GM12878 (cell line): ENCODE results near the gene ATG101. TPM values are rescaled to one million over a fixed set of nuclear protein-coding genes. Genes with fewer than 3 reads are reported as not detected.
A peak's percentile ranks its signal among the peaks of the same experiment; 100 is the strongest.

Experiments
- ATAC-seq: fragments of 200-7000 bp; cut with Tn5 transposase; 3 replicates; pipeline ENCODE4 v1.9.1; 2020; ENCODE audit warnings: mild to moderate bottlenecking, moderate library complexity
- BruUV-seq: library from RNA; stranded (reverse); fragments of 400-500 nt; replicated peaks from 2 replicates; lab custom pipeline; 2021; lab: Mats Ljungman, UMichigan
- CTCF ChIA-PET: fragments of 300-600 bp; sonication (Branson Sonifier 250); formaldehyde crosslinking; extraction: SDS; loops from one replicate; lab custom pipeline; 2021; ENCODE audit warnings: inconsistent platforms; lab: Yijun Ruan, JAX
- POLR2A ChIA-PET: fragments of 350-600 bp; formaldehyde crosslinking; extraction: SDS; loops from one replicate; lab custom pipeline; 2021; ENCODE audit warnings: inconsistent platforms; lab: Charles Lee
- RAD21 ChIA-PET: fragments of 300-600 bp; sonication (Branson Sonifier 250); formaldehyde crosslinking; loops from one replicate; lab custom pipeline; 2023; ENCODE audit warnings: antibody characterized with exemption; ENCODE audit not compliant: unreplicated experiment; lab: Charles Lee
- SMC1A ChIA-PET: fragments of 300-600 bp; sonication (Branson Sonifier 250); formaldehyde crosslinking; loops from one replicate; lab custom pipeline; 2023; ENCODE audit not compliant: unreplicated experiment, uncharacterized antibody; lab: Charles Lee
- DNase-seq: peaks from one replicate; pipeline ENCODE4 v3.0.0-alpha.2; 2011; ENCODE audit warnings: low read depth, low spot score
- FAIRE-seq: peaks from 3 replicates; lab custom pipeline; 2011; peaks lifted over from hg19 to GRCh38; lab: Jason Lieb, UNC
- H2AFZ ChIP-seq: 2 replicates; pipeline ENCODE4 v1.6.0; 2011; ENCODE audit warnings: low read depth, low read length, control low read depth; ENCODE audit not compliant: control insufficient read depth
- H3K27ac ChIP-seq: 2 replicates; pipeline ENCODE4 v1.5.1; 2011; ENCODE audit warnings: control low read depth; ENCODE audit not compliant: control insufficient read depth, insufficient read depth
- H3K27me3 ChIP-seq, 2 experiments: replicated peaks in 1 of 2; 2 replicates each; pipeline versions ENCODE4 v1.6.0 to v1.6.1; 2011; ENCODE audit warnings: low read length in 1 of 2; ENCODE audit not compliant: control insufficient read depth in 2 of 2, insufficient read depth in 2 of 2
- H3K36me3 ChIP-seq, 2 experiments: 2 replicates each; pipeline ENCODE4 v1.5.1; 2011; ENCODE audit warnings: low read length in 1 of 2; ENCODE audit not compliant: control insufficient read depth in 2 of 2, insufficient read depth in 2 of 2
- H3K4me1 ChIP-seq: 2 replicates; pipeline ENCODE4 v1.6.1; 2011; ENCODE audit warnings: mild to moderate bottlenecking, low read length, moderate library complexity, mixed read lengths; ENCODE audit not compliant: control insufficient read depth, insufficient read depth
- H3K4me2 ChIP-seq: 2 replicates; pipeline ENCODE4 v1.6.0; 2011; ENCODE audit warnings: control low read depth; ENCODE audit not compliant: control insufficient read depth, insufficient read depth
- H3K4me3 ChIP-seq: fragments of 200-600 bp; sonication (generic); 2 replicates; pipeline ENCODE4 v1.5.1; 2016
- H3K79me2 ChIP-seq: 2 replicates; pipeline ENCODE4 v1.6.0; 2011; ENCODE audit warnings: low read length; ENCODE audit not compliant: control insufficient read depth, insufficient read depth
- H3K9ac ChIP-seq: 2 replicates; pipeline ENCODE4 v1.8.0; 2011; ENCODE audit warnings: low read length, control low read depth, mixed read lengths; ENCODE audit not compliant: control insufficient read depth, insufficient read depth
- H3K9me3 ChIP-seq: replicated peaks from 3 replicates; pipeline ENCODE4 v1.5.1; 2011; ENCODE audit warnings: mild to moderate bottlenecking, low read length; ENCODE audit not compliant: control insufficient read depth, insufficient read depth
- H4K20me1 ChIP-seq: 2 replicates; pipeline ENCODE4 v1.6.0; 2011; ENCODE audit not compliant: control insufficient read depth, insufficient read depth
- CBFB ChIP-seq: IDR thresholded peaks from 2 replicates; pipeline ENCODE4 v1.6.1; 2016; ENCODE audit warnings: antibody characterized with exemption, low read depth
- CTCF ChIP-seq, 3 experiments: IDR thresholded peaks in 2 of 3; conservative IDR thresholded peaks in 1 of 3; 2 replicates each; pipeline ENCODE4 v1.5.1; 2011; ENCODE audit warnings: low read depth in 3 of 3, low read length in 3 of 3, mild to moderate bottlenecking in 3 of 3, control low read depth in 2 of 3, moderate library complexity in 2 of 3, inconsistent platforms in 1 of 3, mixed read lengths in 1 of 3; ENCODE audit not compliant: control insufficient read depth in 2 of 3, insufficient read depth in 1 of 3; ENCODE audit errors: extremely low read depth in 1 of 3
- HDGF ChIP-seq: fragments of 450-650 bp; IDR thresholded peaks from 2 replicates; pipeline ENCODE4 v1.6.1; 2016; ENCODE audit warnings: antibody characterized with exemption
- NBN ChIP-seq: fragments of 450-650 bp; IDR thresholded peaks from 2 replicates; pipeline ENCODE4 v1.6.1; 2016
- POLR2A ChIP-seq: IDR thresholded peaks from 2 replicates; pipeline ENCODE4 v1.6.1; 2011; ENCODE audit warnings: low read depth, mild to moderate bottlenecking, low read length
- RAD21 ChIP-seq: IDR thresholded peaks from 2 replicates; pipeline ENCODE4 v1.6.1; 2011; ENCODE audit warnings: mild to moderate bottlenecking, low read depth, low read length, moderate library complexity; ENCODE audit not compliant: insufficient read depth
- SMC3 ChIP-seq: IDR thresholded peaks from 2 replicates; pipeline ENCODE4 v1.6.1; 2011; ENCODE audit warnings: low read length, improper control_type of control experiment, borderline replicate concordance
- WGBS: methylation state at CpG from one replicate; pipeline ENCODE4 v1.1.6; 2016; ENCODE audit warnings: low lambda C conversion rate; ENCODE audit not compliant: insufficient replicate concordance, insufficient coverage; ENCODE audit errors: missing lambda C conversion rate; 5-methylcytosine and 5-hydroxymethylcytosine counted together
- in situ Hi-C: fragments of 300-500 bp; cut with MboI; formaldehyde crosslinking; loops from 9 replicates; pipeline ENCODE4 v1.14.3; 2018; ENCODE audit warnings: mixed read lengths
- intact Hi-C: fragments of 100-400 bp; cut with micrococcal nuclease; formaldehyde crosslinking; loops from one replicate; pipeline ENCODE4 v1.14.2; 2022; ENCODE audit not compliant: unreplicated experiment
- polyA plus RNA-seq, 11 experiments: library from polyadenylated mRNA; depleted of rRNA in 4 of 11; unstranded in 6 of 11; stranded (reverse) in 5 of 11; fragments of >200 nt; fragmentation: Nextera tagmentation in 4 of 11; fragmentation: Illumina TruSeq in 1 of 11; extraction: Ambion mirVana in 4 of 11; extraction: Trizol in 1 of 11; gene quantifications; 1 replicate in 1 of 11; 2 replicates in 10 of 11; pipeline versions ENCODE4 v1.2.1 to v1.2.3, GENCODE V29; 2011 to 2016; ENCODE audit warnings: inconsistent platforms in 2 of 11, missing spikeins in 2 of 11, low read depth in 1 of 11
- total RNA-seq, 4 experiments: library from RNA; depleted of rRNA in 3 of 4; stranded (reverse); fragments of >200 nt in 3 of 4; fragmentation: Illumina TruSeq in 1 of 4; extraction: Trizol in 1 of 4; gene quantifications; 2 replicates each; pipeline versions ENCODE4 v1.2.1 to v1.2.3, GENCODE V29; 2013 to 2021
- TF ChIP-seq, protein P1 (sequence below): IDR thresholded peaks from 2 replicates; pipeline ENCODE4 v1.6.1; 2011; ENCODE audit warnings: low read depth, mild to moderate bottlenecking, low read length, moderate library complexity, borderline replicate concordance; ENCODE audit errors: extremely low read depth

Gene ATG101
- total and polyA plus RNA-seq, 10 of the 15 experiments (the other 5 are each of a cell fraction or from before 2014, with no cell fraction given): 2.7 to 49.8 (median 35.3) TPM

DNA sequence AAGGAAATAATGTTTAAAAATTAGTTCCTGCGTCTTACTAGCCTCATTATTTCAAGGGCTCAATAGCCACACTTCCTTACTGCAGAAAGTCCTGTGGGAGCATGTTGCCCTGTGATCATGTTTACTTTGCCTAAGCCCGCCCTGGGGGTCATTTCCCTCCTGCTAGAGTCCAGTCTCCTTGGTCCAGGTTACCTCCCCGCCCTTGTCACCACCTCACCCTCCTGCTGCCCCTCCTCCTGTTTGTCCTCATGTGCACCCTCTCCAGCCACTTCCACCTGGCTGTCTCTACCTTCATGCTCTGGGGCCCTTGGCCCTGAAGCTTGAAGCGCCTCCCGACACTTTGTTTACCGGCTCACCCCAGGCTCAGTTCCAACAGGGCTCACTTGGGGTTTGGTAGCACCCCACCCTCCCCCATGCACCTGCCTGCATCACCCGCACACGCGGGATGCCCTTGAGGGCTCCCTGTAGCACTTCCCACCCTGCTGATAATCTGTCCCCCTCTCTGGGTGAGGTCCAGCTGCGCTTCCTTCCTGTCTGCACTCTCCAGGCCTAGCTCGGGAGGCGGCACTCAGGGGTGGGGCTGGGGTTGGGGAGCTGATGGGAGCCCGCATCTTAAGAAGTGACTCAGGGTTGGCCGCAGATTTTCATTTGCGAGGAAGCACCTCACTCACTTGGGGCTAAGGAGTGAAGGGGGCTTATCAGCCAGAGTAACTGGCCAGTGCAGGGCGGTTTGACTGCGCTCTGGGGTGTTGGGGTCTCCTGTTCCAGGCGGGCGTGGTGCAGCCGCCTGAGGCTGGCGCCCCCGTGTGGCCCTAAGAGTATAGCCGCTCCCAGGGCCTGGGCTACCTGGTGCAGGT, 49.8 kb downstream of the ATG101 start:
- DNase-seq (no peak), ATAC-seq (peak; percentile 42), FAIRE-seq (no peak)
- Histone ChIP-seq H2AFZ (peak overlapping the region; percentile 50), H3K36me3 (no peaks in the 10 kb centered on the region), H3K27ac (peak overlapping the region; percentile 87), H3K9ac (peak overlapping the region; percentile 58), H3K4me3 (peak overlapping the region; percentile 22; the same call in 1 of the 2 replicates), H3K9me3 (no peaks in the 10 kb centered on the region), H3K4me1 (peaks cover 60% of the 10 kb centered on the region), H4K20me1 (no peaks in the 10 kb centered on the region), H3K4me2 (peak overlapping the region; percentile 87), H3K79me2 (peaks cover 2% of the 10 kb centered on the region; the same call in 1 of the 2 replicates), H3K27me3 (no peaks in the 10 kb centered on the region)
- CTCF ChIA-PET: interaction anchor here (0.7 to 5.3 kb wide), 16 partner anchors 9 to 390 kb away, joined by 3 to 395 read pairs (median 6); partner anchors contain the start of genes ATG101 and SMIM41
- BruUV-seq: no TSS peak
- POLR2A ChIA-PET: interaction anchor here (0.7 to 2.8 kb wide), 4 partner anchors 46 to 730 kb away, joined by 3 to 9 read pairs (median 4); no protein-coding TSS in a partner anchor
- WGBS: 21% methylated on average over 23 of the region's 23 CpGs
- RAD21 ChIA-PET: interaction anchor here (0.6 to 5.1 kb wide), 7 partner anchors 37 to 688 kb away, joined by 3 to 151 read pairs (median 14); partner anchors contain the start of gene NR4A1
- peak; percentile 69 for TF ChIP-seq HDGF
- TF ChIP-seq NBN: no peak
- TF ChIP-seq, protein P1, sequence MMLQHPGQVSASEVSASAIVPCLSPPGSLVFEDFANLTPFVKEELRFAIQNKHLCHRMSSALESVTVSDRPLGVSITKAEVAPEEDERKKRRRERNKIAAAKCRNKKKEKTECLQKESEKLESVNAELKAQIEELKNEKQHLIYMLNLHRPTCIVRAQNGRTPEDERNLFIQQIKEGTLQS: 0 out of 2 replicates have a peak, but pooled peaks have one; percentile 23
- peak; percentile 17; the same call in 1 of the 2 replicates for TF ChIP-seq SMC3
- no peak for TF ChIP-seq CBFB
- TF ChIP-seq RAD21: peak; percentile 32; the same call in 1 of the 2 replicates
- TF ChIP-seq POLR2A: 0 out of 2 replicates have a peak, but pooled peaks have one; percentile 33
- TF ChIP-seq CTCF (IDR thresholded peaks at IDR 0.05 in 2 of 3, conservative IDR thresholded peaks at IDR 0.05 in 1 of 3; ENCODE audit: control insufficient read depth in 2 of 3, extremely low read depth in 1 of 3, insufficient read depth in 1 of 3, low read depth in 3 of 3, low read length in 3 of 3): peak; percentile 56 to 76 (median 62)
- in situ Hi-C loops (loop anchor here (5.0 kb wide), 1 partner anchor 92 kb away; no protein-coding TSS in a partner anchor), intact Hi-C loops (no loop called here)
- SMC1A ChIA-PET: interaction anchor here (0.9 to 11.3 kb wide), 5 partner anchors 35 to 148 kb away, joined by 4 to 320 read pairs (median 11); no protein-coding TSS in a partner anchor
